Measurements from ENCODE around the gene HNF4A. TPM values are rescaled to one million over a fixed set of nuclear protein-coding genes. Genes with fewer than 3 reads are reported as not detected.
A peak's percentile ranks its signal among the peaks of the same experiment; 100 is the strongest.

HNF4A gene
- total RNA-seq, 1 experiment from 2014 or later = 0.13 TPM

DNA sequence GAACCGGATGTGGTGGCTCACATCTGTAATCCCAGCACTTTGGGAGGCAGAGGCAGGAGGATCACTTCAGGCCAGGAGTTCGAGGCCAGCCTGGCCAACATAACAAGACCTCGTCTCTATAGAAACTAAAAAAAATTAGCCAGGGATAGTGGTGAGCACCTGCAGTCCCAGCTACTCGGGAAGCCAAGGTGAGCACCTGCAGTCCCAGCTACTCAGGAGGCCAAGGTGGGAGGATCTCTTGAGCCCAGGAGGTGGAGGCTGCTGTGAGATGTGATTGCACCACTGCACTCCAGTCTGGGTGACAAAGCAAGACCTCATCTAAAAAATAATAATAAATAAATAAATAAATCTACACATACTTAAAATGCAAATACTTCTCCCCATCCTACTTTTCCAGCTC lies 65.0 kb downstream of the HNF4A start:
- TF ChIP-seq, protein P1, sequence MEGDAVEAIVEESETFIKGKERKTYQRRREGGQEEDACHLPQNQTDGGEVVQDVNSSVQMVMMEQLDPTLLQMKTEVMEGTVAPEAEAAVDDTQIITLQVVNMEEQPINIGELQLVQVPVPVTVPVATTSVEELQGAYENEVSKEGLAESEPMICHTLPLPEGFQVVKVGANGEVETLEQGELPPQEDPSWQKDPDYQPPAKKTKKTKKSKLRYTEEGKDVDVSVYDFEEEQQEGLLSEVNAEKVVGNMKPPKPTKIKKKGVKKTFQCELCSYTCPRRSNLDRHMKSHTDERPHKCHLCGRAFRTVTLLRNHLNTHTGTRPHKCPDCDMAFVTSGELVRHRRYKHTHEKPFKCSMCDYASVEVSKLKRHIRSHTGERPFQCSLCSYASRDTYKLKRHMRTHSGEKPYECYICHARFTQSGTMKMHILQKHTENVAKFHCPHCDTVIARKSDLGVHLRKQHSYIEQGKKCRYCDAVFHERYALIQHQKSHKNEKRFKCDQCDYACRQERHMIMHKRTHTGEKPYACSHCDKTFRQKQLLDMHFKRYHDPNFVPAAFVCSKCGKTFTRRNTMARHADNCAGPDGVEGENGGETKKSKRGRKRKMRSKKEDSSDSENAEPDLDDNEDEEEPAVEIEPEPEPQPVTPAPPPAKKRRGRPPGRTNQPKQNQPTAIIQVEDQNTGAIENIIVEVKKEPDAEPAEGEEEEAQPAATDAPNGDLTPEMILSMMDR (conservative IDR thresholded peaks at IDR 0.05) = no peak
- no peak for TF ChIP-seq EZH2 (IDR thresholded peaks at IDR 0.05; ENCODE audit: low read depth)
- 0 out of 2 replicates have a peak, but pooled peaks cover 4% of the 10 kb centered on the region for H3F3A ChIP-seq (ENCODE audit: insufficient read depth, low read depth)
- no peak for DNase-seq
- no peaks in the 10 kb centered on the region for H4K20me1 ChIP-seq (ENCODE audit: insufficient read depth)
- no peaks in the 10 kb centered on the region for H3K9me3 ChIP-seq (ENCODE audit: insufficient read depth, low read depth)
- H3K4me1 ChIP-seq (replicated peaks; ENCODE audit: insufficient read depth) = peaks cover 6% of the 10 kb centered on the region
- H3K27ac ChIP-seq = no peak overlapping the region
- no peak overlapping the region for H3K4me3 ChIP-seq
- no peak overlapping the region for H2AFZ ChIP-seq
- H3K36me3 ChIP-seq (ENCODE audit: low read depth) = no peaks in the 10 kb centered on the region
- H3K4me2 ChIP-seq = no peak overlapping the region
- no TSS peak for BruUV-seq (replicated peaks)
- POLR2A ChIA-PET (ENCODE audit: unreplicated experiment) = no interaction called here
- CTCF ChIA-PET = no interaction called here
- H3K9me2 ChIP-seq (ENCODE audit: insufficient read depth) = no peaks in the 10 kb centered on the region
- 0 out of 2 replicates have a peak, but pooled peaks cover under 1% of the 10 kb centered on the region for H3K27me3 ChIP-seq (ENCODE audit: insufficient read depth, low read depth)
- H3K79me2 ChIP-seq (ENCODE audit: low read depth) = no peaks in the 10 kb centered on the region
- intact Hi-C loops (cut with micrococcal nuclease; ENCODE audit: unreplicated experiment) = no loop called here

DNA sequence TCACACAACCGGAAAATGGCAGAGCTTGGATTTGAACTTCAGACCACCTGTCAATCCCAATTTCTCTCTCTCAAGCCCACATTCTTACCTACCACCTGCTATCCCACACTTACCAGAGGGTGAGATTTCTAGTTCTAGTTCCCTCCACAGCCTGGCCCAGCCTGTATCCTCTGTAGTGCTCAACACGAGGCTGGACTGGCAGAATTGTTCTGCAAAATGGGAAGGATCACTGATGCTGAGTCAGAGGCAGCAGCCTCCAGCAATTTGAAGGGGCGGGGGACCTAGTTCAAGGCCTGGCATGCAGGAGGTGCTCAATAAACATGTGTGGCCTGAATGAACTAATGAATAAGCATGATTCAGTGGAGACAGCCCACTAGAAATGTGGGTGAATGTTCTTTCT lies 66.6 kb downstream of the HNF4A start:
- CTCF ChIA-PET = no interaction called here
- no peaks in the 10 kb centered on the region for H4K20me1 ChIP-seq (ENCODE audit: insufficient read depth)
- H3K9me2 ChIP-seq (ENCODE audit: insufficient read depth) = no peaks in the 10 kb centered on the region
- no peaks in the 10 kb centered on the region for H3K36me3 ChIP-seq (ENCODE audit: low read depth)
- DNase-seq = peak; percentile 39 to 70
- peaks cover 6% of the 10 kb centered on the region for H3K4me1 ChIP-seq (replicated peaks; ENCODE audit: insufficient read depth)
- H3K4me3 ChIP-seq = no peak overlapping the region
- no peaks in the 10 kb centered on the region for H3F3A ChIP-seq (ENCODE audit: insufficient read depth, low read depth)
- no TSS peak for BruUV-seq (replicated peaks)
- no peak overlapping the region for H2AFZ ChIP-seq
- intact Hi-C loops (cut with micrococcal nuclease; ENCODE audit: unreplicated experiment) = no loop called here
- peak overlapping the region; percentile 1; the same call in 1 of the 2 replicates for H3K4me2 ChIP-seq
- TF ChIP-seq, protein P1 (conservative IDR thresholded peaks at IDR 0.05) = no peak
- TF ChIP-seq EZH2 (IDR thresholded peaks at IDR 0.05; ENCODE audit: low read depth) = no peak
- no peaks in the 10 kb centered on the region for H3K79me2 ChIP-seq (ENCODE audit: low read depth)
- no peak overlapping the region for H3K27ac ChIP-seq
- H3K27me3 ChIP-seq (ENCODE audit: insufficient read depth, low read depth) = 0 out of 2 replicates have a peak, but pooled peaks cover 4% of the 10 kb centered on the region
- POLR2A ChIA-PET (ENCODE audit: unreplicated experiment) = no interaction called here
- H3K9me3 ChIP-seq (ENCODE audit: insufficient read depth, low read depth) = no peaks in the 10 kb centered on the region

DNA sequence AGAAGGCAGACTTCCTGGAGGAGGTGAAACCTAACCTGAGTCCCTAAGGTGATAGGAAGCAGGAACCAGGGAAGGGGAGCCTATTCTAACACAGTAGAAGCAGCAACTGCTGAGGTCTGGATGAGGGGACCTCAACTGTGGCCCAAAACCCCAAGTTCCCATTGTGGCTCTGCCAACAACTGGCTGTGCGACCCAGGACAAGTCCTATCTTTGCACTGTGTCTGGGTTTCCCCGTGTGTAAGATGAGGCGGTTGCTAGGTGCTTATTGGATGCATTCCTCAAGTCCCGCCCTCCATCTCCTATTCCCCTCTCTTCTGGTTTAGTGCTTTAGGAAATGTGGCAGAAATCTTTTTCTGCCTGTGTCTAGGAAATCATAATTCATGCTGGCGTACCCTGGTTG lies 68.0 kb downstream of the HNF4A start:
- Histone ChIP-seq H2AFZ (no peak overlapping the region), H3K27ac (no peak overlapping the region), H4K20me1 (ENCODE audit: insufficient read depth) (no peaks in the 10 kb centered on the region), H3K9me3 (ENCODE audit: insufficient read depth, low read depth) (no peaks in the 10 kb centered on the region), H3K4me1 (replicated peaks; ENCODE audit: insufficient read depth) (peaks cover 6% of the 10 kb centered on the region), H3F3A (ENCODE audit: insufficient read depth, low read depth) (no peaks in the 10 kb centered on the region), H3K9me2 (ENCODE audit: insufficient read depth) (no peaks in the 10 kb centered on the region), H3K4me3 (no peak overlapping the region), H3K27me3 (ENCODE audit: insufficient read depth, low read depth) (0 out of 2 replicates have a peak, but pooled peaks cover 4% of the 10 kb centered on the region), H3K4me2 (no peak overlapping the region), H3K79me2 (ENCODE audit: low read depth) (no peaks in the 10 kb centered on the region), H3K36me3 (ENCODE audit: low read depth) (no peaks in the 10 kb centered on the region)
- TF ChIP-seq, protein P1 (conservative IDR thresholded peaks at IDR 0.05) = no peak
- TF ChIP-seq EZH2 (IDR thresholded peaks at IDR 0.05; ENCODE audit: low read depth) = no peak
- intact Hi-C loops (cut with micrococcal nuclease; ENCODE audit: unreplicated experiment) = no loop called here
- BruUV-seq (replicated peaks) = no TSS peak
- ChIA-PET POLR2A (ENCODE audit: unreplicated experiment) (no interaction called here), CTCF (no interaction called here)
- DNase-seq = no peak

All from PC-9 (cell line).